ENCODE measurements around the gene MOGAT1. TPM values are rescaled to one million over a fixed set of nuclear protein-coding genes. Genes with fewer than 3 reads are reported as not detected.

MOGAT1 gene
- total and polyA plus RNA-seq, 2 of the 8 experiments (the other 6 are each of a cell fraction or from before 2014, with no cell fraction given), result 0.11 to 0.67 TPM

DNA sequence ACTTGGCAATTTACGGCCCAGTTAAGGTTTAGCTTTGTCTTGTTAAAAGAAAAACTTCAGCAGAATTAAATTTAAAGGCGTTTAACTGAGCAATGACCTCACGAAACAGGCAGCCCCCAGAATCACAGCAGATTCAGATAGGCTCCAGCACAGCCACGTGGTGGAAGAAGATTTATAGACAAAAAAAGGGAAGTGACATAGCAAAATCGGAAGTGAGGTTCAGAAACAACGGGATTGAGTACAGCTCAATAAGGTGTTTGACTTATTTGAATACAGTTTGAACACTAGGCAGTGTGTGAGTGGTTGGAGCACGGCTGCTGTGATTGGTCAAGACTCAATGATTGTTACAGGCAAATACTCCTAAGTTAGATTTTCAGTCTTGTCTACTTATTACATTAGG, 79.8 kb downstream of the MOGAT1 start:
- FAIRE-seq (no peak), DNase-seq (ENCODE audit: low read depth in 1 of 2, low spot score in 2 of 2) (no peak)
- no peak overlapping the region for H2BK15ac ChIP-seq (ENCODE audit: low read length)
- H3K14ac ChIP-seq (ENCODE audit: insufficient read length), result no peak overlapping the region
- no peak overlapping the region for H2BK120ac ChIP-seq (replicated peaks; ENCODE audit: low read depth, low read length)
- CTCF ChIA-PET (ENCODE audit: partially characterized antibody), result interaction anchor here (2.4 kb wide), 1 partner anchor 44 kb away, joined by 10 read pairs; no protein-coding TSS in a partner anchor
- H3K4me3 ChIP-seq (ENCODE audit: extremely low read depth in 1 of 4, insufficient read depth in 2 of 4, low read depth in 3 of 4, low read length in 4 of 4), result no peak overlapping the region
- no peak overlapping the region for H2AK5ac ChIP-seq (ENCODE audit: low read depth, low read length)
- no peak overlapping the region for H2BK12ac ChIP-seq (ENCODE audit: low read depth, low read length)
- H3K9ac ChIP-seq (replicated peaks in 1 of 4; ENCODE audit: extremely low read depth in 1 of 4, low read depth in 3 of 4, low read length in 3 of 4), result no peak overlapping the region
- TF ChIP-seq MAFK (IDR thresholded peaks at IDR 0.05; ENCODE audit: low read depth, low read length) (no peak), ASH2L (IDR thresholded peaks at IDR 0.05; ENCODE audit: low read length) (no peak), HDAC2 (IDR thresholded peaks at IDR 0.05; ENCODE audit: borderline replicate concordance in 1 of 2, low read depth in 2 of 2, low read length in 2 of 2) (no peak)
- no peak overlapping the region for H4K8ac ChIP-seq (ENCODE audit: extremely low read depth, insufficient read depth, low read length)
- no peak overlapping the region for H3K4me2 ChIP-seq (ENCODE audit: insufficient read depth in 1 of 2, low read depth in 2 of 2, low read length in 2 of 2)
- no peaks in the 10 kb centered on the region for H3K36me3 ChIP-seq (ENCODE audit: control insufficient read depth in 2 of 4, insufficient read depth in 4 of 4, low read length in 3 of 4)
- H2AFZ ChIP-seq (ENCODE audit: low read length), result no peak overlapping the region
- H3K27ac ChIP-seq (ENCODE audit: low read depth, low read length), result no peak overlapping the region
- H3K79me1 ChIP-seq (ENCODE audit: low read depth, low read length), result no peaks in the 10 kb centered on the region
- H3K9me3 ChIP-seq (ENCODE audit: insufficient read depth in 2 of 2, low read depth in 1 of 2, low read length in 1 of 2), result no peaks in the 10 kb centered on the region
- WGBS, 2 experiments (ENCODE audit: extremely low coverage in 1 of 2, insufficient coverage in 1 of 2, insufficient read length in 1 of 2, insufficient replicate concordance in 2 of 2, low coverage in 1 of 2, low lambda C conversion rate in 2 of 2, missing lambda C conversion rate in 1 of 2), result 91% methylated on average over 7 of the region's 7 CpGs; no CpG with 5 or more reads in 1 of the 2 experiments
- H2BK5ac ChIP-seq (ENCODE audit: low read depth, low read length), result no peak overlapping the region
- peaks cover 0 to 1% (median 0%) of the 10 kb centered on the region in 4 experiments; a peak in 3 of 7 replicates for H3K27me3 ChIP-seq (replicated peaks in 1 of 4; ENCODE audit: control insufficient read depth in 3 of 4, extremely low read depth in 1 of 4, insufficient read depth in 3 of 4, low read length in 3 of 4)
- H4K91ac ChIP-seq (replicated peaks; ENCODE audit: insufficient read length, low read length), result no peak overlapping the region
- no peak overlapping the region for H3K56ac ChIP-seq (replicated peaks; ENCODE audit: insufficient read length, low read depth, low read length)
- H4K5ac ChIP-seq (ENCODE audit: insufficient read length, low read depth, low read length), result no peak overlapping the region
- no peak overlapping the region for H3K4ac ChIP-seq (replicated peaks; ENCODE audit: insufficient read length, low read depth, low read length)
- no peaks in the 10 kb centered on the region for H4K20me1 ChIP-seq (replicated peaks in 1 of 2; ENCODE audit: control insufficient read depth in 1 of 2, insufficient read depth in 2 of 2, low read length in 2 of 2)
- H3K4me1 ChIP-seq (replicated peaks in 1 of 4; ENCODE audit: control insufficient read depth in 3 of 4, insufficient read depth in 4 of 4, low read length in 3 of 4), result peaks cover 2 to 13% (median 8%) of the 10 kb centered on the region in 4 experiments; a peak in 5 of 7 replicates
- H3K23me2 ChIP-seq (ENCODE audit: low read depth, low read length), result no peaks in the 10 kb centered on the region
- H2BK20ac ChIP-seq (ENCODE audit: low read length), result no peak overlapping the region
- H3K79me2 ChIP-seq (ENCODE audit: control insufficient read depth in 1 of 2, insufficient read depth in 2 of 2, low read length in 2 of 2), result no peaks in the 10 kb centered on the region
- POLR2A ChIA-PET (ENCODE audit: partially characterized antibody), result no interaction called here
- no peak overlapping the region for H3K18ac ChIP-seq (ENCODE audit: extremely low read depth, low read length)
- no peak overlapping the region for H3K23ac ChIP-seq (ENCODE audit: insufficient read length)
